K562 (cell line): ENCODE data around the gene ALDH7A1. TPM values are rescaled to one million over a fixed set of nuclear protein-coding genes. Genes with fewer than 3 reads are reported as not detected.
A peak's percentile ranks its signal among the peaks of the same experiment; 100 is the strongest.

Experiments used
- CC2D1A ChIP-seq: fragments of 450-650 bp; IDR thresholded peaks from 2 replicates; pipeline ENCODE4 v1.6.1; 2017; ENCODE audit warnings: mild to moderate bottlenecking
- CTBP1 ChIP-seq: fragments of 450-650 bp; IDR thresholded peaks from 2 replicates; pipeline ENCODE4 v1.6.1; 2016; ENCODE audit warnings: borderline replicate concordance
- E2F3 ChIP-seq: fragments of 250-450 bp; sonication (Bioruptor Pico); IDR thresholded peaks from 2 replicates; pipeline ENCODE4 v1.4.0; 2020; ENCODE audit warnings: mild to moderate bottlenecking
- EP400 ChIP-seq: fragments of 450-650 bp; IDR thresholded peaks from 2 replicates; pipeline ENCODE4 v1.6.1; 2017; ENCODE audit warnings: antibody characterized with exemption, mild to moderate bottlenecking, moderate library complexity
- ERF ChIP-seq: fragments of 450-650 bp; formaldehyde crosslinking; IDR thresholded peaks from 2 replicates; pipeline ENCODE4 v1.4.0; 2020; ENCODE audit warnings: mild to moderate bottlenecking, mixed read lengths
- HDAC8 ChIP-seq: fragments of 450-650 bp; IDR thresholded peaks from 2 replicates; pipeline ENCODE4 v1.6.1; 2016; ENCODE audit warnings: mild to moderate bottlenecking, missing genetic modification characterization, moderate library complexity, missing compliant biosample characterization
- HMG20A ChIP-seq: fragments of 450-650 bp; formaldehyde crosslinking; conservative IDR thresholded peaks from 2 replicates; pipeline ENCODE4 v1.4.0; 2020; ENCODE audit warnings: mild to moderate bottlenecking, mixed read lengths
- HNRNPUL1 ChIP-seq: fragments of 200-400 bp; formaldehyde crosslinking; IDR thresholded peaks from 2 replicates; pipeline ENCODE4 v1.6.1; 2017; ENCODE audit warnings: low read length
- JUND ChIP-seq, 2 experiments: IDR thresholded peaks; 2 replicates in 1 of 2; 3 replicates in 1 of 2; pipeline ENCODE4 v1.6.1; 2011; ENCODE audit warnings: borderline replicate concordance in 2 of 2, low read depth in 2 of 2, low read length in 2 of 2, improper control_type of control experiment in 1 of 2, missing biosample characterization in 1 of 2, missing genetic modification characterization in 1 of 2, missing genetic modification reagents in 1 of 2
- KAT7 ChIP-seq: sonication (generic); formaldehyde crosslinking; IDR thresholded peaks from 2 replicates; pipeline ENCODE4 v1.8.0; 2022; ENCODE audit warnings: missing genetic modification reagents, mild to moderate bottlenecking, borderline replicate concordance
- LARP7 ChIP-seq: fragments of 450-650 bp; IDR thresholded peaks from 2 replicates; pipeline ENCODE4 v1.6.1; 2016
- MTA1 ChIP-seq: fragments of 450-650 bp; IDR thresholded peaks from 2 replicates; pipeline ENCODE4 v1.6.1; 2017; ENCODE audit warnings: borderline replicate concordance
- POU5F1 ChIP-seq: fragments of 150-350 bp; IDR thresholded peaks from 2 replicates; pipeline ENCODE4 v1.6.1; 2014; ENCODE audit warnings: borderline replicate concordance, low read length, low read depth, mild to moderate bottlenecking; ENCODE audit not compliant: partially characterized antibody
- SMAD2 ChIP-seq: fragments of 150-350 bp; IDR thresholded peaks from 2 replicates; pipeline ENCODE4 v1.6.1; 2014; ENCODE audit warnings: low read depth, mild to moderate bottlenecking, low read length
- TARDBP ChIP-seq: fragments of 450-650 bp; IDR thresholded peaks from 2 replicates; pipeline ENCODE4 v1.6.1; 2016
- ZC3H8 ChIP-seq: fragments of 450-650 bp; IDR thresholded peaks from 2 replicates; pipeline ENCODE4 v1.6.1; 2017
- ZNF57 ChIP-seq: fragments of 450-650 bp; formaldehyde crosslinking; IDR thresholded peaks from 2 replicates; pipeline ENCODE4 v1.4.0; 2020; ENCODE audit warnings: mild to moderate bottlenecking, moderate library complexity
- polyA plus RNA-seq, 8 experiments: library from polyadenylated mRNA; depleted of rRNA in 4 of 8; stranded (reverse) in 5 of 8; unstranded in 3 of 8; fragments of >200 nt; fragmentation: Nextera tagmentation in 2 of 8; fragmentation: Illumina TruSeq in 1 of 8; extraction: Ambion mirVana in 2 of 8; extraction: Trizol in 1 of 8; gene quantifications; 2 replicates each; pipeline versions ENCODE4 v1.2.1 to v1.2.3, GENCODE V29; 2011 to 2014; ENCODE audit warnings: inconsistent platforms in 1 of 8, missing spikeins in 1 of 8
- total RNA-seq, 7 experiments: library from RNA; depleted of rRNA in 6 of 7; stranded (reverse); fragments of >200 nt in 6 of 7; fragmentation: Illumina TruSeq in 2 of 7; extraction: Trizol in 2 of 7; gene quantifications; 2 replicates each; pipeline versions ENCODE4 v1.2.1 to v1.2.3, GENCODE V29; 2011 to 2021; ENCODE audit warnings: low replicate concordance in 1 of 7
- TF ChIP-seq, protein P1 (sequence below): fragments of 250-450 bp; sonication (Bioruptor Pico); IDR thresholded peaks from 2 replicates; pipeline ENCODE4 v1.5.1; 2021; ENCODE audit warnings: mild to moderate bottlenecking
- TF ChIP-seq, protein P2 (sequence below): fragments of 250-450 bp; sonication (Bioruptor Pico); IDR thresholded peaks from 2 replicates; pipeline ENCODE4 v1.4.0; 2020; ENCODE audit warnings: mild to moderate bottlenecking, moderate library complexity
- TF ChIP-seq, protein P3 (sequence below): fragments of 250-450 bp; sonication (Bioruptor Pico); IDR thresholded peaks from 2 replicates; pipeline ENCODE4 v1.5.0; 2020; ENCODE audit warnings: mild to moderate bottlenecking, borderline replicate concordance
- TF ChIP-seq, protein P4 (sequence below): fragments of 450-650 bp; IDR thresholded peaks from 2 replicates; pipeline ENCODE4 v1.6.1; 2017; ENCODE audit warnings: antibody characterized with exemption, mild to moderate bottlenecking

Gene ALDH7A1
- total and polyA plus RNA-seq, 9 of the 15 experiments (the other 6 are each of a cell fraction or from before 2014, with no cell fraction given) = 0.04 to 0.49 TPM; not detected in 7

DNA sequence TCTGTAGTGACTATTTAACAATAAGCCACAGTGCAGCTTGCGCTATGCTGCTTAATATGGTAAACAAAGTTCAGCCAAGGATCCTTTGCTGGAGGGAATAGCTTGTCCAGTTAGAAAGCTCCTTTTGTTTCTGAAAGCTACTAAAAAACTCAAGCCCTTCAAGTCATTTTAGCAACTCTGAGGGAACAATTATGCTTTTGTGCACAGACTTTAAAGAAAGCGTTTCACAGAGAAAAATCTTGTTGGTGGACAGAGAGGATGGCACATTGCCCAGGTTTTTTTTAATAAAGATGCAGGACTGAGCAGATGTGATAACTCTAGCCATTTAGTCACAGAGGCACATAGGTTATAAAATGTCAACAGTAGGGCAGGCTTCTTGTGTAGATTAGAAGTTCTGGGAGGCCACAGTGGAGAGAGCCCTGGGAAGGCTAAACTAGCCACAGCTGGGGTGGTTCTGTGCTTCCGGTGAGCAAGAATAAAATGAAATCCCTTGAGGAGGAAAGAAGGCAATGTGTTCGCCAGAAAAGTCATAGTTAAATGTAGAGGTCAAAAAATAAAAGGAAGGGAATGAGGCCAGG lies 63.4 kb downstream of the ALDH7A1 start (continued):
- TF ChIP-seq SMAD2 (no peak), HMG20A (CRISPR knock-in tag) (no peak), JUND (IDR thresholded peaks at IDR 0.05; ENCODE audit: borderline replicate concordance, low read depth, low read length) (no peak), JUND (tag; IDR thresholded peaks at IDR 0.05; ENCODE audit: borderline replicate concordance, low read depth, low read length) (no peak), HNRNPUL1 (no peak), KAT7 (no peak), TARDBP (no peak), E2F3 (CRISPR knock-in tag) (no peak), CC2D1A (no peak), ZNF57 (no peak), MTA1 (no peak), ERF (no peak), EP400 (no peak), HDAC8 (tag) (no peak), POU5F1 (no peak), CTBP1 (no peak), LARP7 (no peak), ZC3H8 (no peak)
- TF ChIP-seq, protein P1, sequence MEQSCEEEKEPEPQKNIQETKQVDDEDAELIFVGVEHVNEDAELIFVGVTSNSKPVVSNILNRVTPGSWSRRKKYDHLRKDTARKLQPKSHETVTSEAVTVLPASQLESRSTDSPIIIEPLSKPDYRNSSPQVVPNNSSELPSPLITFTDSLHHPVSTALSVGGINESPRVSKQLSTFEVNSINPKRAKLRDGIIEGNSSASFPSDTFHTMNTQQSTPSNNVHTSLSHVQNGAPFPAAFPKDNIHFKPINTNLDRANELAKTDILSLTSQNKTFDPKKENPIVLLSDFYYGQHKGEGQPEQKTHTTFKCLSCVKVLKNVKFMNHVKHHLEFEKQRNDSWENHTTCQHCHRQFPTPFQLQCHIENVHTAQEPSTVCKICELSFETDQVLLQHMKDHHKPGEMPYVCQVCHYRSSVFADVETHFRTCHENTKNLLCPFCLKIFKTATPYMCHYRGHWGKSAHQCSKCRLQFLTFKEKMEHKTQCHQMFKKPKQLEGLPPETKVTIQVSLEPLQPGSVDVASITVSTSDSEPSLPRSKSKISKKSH (CRISPR knock-in tag) = no peak
- TF ChIP-seq, protein P2, sequence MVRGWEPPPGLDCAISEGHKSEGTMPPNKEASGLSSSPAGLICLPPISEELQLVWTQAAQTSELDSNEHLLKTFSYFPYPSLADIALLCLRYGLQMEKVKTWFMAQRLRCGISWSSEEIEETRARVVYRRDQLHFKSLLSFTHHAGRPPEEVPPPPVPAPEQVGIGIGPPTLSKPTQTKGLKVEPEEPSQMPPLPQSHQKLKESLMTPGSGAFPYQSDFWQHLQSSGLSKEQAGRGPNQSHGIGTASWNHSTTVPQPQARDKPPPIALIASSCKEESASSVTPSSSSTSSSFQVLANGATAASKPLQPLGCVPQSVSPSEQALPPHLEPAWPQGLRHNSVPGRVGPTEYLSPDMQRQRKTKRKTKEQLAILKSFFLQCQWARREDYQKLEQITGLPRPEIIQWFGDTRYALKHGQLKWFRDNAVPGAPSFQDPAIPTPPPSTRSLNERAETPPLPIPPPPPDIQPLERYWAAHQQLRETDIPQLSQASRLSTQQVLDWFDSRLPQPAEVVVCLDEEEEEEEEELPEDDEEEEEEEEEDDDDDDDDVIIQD = no peak
- TF ChIP-seq, protein P3, sequence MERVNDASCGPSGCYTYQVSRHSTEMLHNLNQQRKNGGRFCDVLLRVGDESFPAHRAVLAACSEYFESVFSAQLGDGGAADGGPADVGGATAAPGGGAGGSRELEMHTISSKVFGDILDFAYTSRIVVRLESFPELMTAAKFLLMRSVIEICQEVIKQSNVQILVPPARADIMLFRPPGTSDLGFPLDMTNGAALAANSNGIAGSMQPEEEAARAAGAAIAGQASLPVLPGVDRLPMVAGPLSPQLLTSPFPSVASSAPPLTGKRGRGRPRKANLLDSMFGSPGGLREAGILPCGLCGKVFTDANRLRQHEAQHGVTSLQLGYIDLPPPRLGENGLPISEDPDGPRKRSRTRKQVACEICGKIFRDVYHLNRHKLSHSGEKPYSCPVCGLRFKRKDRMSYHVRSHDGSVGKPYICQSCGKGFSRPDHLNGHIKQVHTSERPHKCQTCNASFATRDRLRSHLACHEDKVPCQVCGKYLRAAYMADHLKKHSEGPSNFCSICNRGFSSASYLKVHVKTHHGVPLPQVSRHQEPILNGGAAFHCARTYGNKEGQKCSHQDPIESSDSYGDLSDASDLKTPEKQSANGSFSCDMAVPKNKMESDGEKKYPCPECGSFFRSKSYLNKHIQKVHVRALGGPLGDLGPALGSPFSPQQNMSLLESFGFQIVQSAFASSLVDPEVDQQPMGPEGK (CRISPR knock-in tag) = no peak
- TF ChIP-seq, protein P4, sequence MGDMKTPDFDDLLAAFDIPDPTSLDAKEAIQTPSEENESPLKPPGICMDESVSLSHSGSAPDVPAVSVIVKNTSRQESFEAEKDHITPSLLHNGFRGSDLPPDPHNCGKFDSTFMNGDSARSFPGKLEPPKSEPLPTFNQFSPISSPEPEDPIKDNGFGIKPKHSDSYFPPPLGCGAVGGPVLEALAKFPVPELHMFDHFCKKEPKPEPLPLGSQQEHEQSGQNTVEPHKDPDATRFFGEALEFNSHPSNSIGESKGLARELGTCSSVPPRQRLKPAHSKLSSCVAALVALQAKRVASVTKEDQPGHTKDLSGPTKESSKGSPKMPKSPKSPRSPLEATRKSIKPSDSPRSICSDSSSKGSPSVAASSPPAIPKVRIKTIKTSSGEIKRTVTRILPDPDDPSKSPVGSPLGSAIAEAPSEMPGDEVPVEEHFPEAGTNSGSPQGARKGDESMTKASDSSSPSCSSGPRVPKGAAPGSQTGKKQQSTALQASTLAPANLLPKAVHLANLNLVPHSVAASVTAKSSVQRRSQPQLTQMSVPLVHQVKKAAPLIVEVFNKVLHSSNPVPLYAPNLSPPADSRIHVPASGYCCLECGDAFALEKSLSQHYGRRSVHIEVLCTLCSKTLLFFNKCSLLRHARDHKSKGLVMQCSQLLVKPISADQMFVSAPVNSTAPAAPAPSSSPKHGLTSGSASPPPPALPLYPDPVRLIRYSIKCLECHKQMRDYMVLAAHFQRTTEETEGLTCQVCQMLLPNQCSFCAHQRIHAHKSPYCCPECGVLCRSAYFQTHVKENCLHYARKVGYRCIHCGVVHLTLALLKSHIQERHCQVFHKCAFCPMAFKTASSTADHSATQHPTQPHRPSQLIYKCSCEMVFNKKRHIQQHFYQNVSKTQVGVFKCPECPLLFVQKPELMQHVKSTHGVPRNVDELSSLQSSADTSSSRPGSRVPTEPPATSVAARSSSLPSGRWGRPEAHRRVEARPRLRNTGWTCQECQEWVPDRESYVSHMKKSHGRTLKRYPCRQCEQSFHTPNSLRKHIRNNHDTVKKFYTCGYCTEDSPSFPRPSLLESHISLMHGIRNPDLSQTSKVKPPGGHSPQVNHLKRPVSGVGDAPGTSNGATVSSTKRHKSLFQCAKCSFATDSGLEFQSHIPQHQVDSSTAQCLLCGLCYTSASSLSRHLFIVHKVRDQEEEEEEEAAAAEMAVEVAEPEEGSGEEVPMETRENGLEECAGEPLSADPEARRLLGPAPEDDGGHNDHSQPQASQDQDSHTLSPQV = peak; percentile 58
